Common myeloid progenitor, CD34-positive (primary cell): Measurements from ENCODE around the gene EPS8L1.

ENCODE experiments used
- CTCF ChIA-PET: fragments of 350-600 bp; sonication (Branson Sonifier 250); formaldehyde crosslinking; loops from one replicate; lab custom pipeline; 2021; ENCODE audit warnings: antibody characterized with exemption; lab: Charles Lee
- POLR2A ChIA-PET: fragments of 350-600 bp; sonication (Branson Sonifier 250); formaldehyde crosslinking; loops from one replicate; lab custom pipeline; 2021; ENCODE audit warnings: antibody characterized with exemption; lab: Charles Lee
- DNase-seq, 3 donors: peaks; one replicate each; pipeline versions ENCODE4 v3.0.0 to v3.0.0-alpha.2; 2013
- H3K27ac ChIP-seq, 2 experiments: 1 replicate in 1 of 2; 2 replicates in 1 of 2; pipeline ENCODE4 v1.7.0; 2013; ENCODE audit warnings: inconsistent platforms in 2 of 2, low read length in 2 of 2, mild to moderate bottlenecking in 2 of 2, low read depth in 1 of 2, moderate library complexity in 1 of 2; ENCODE audit not compliant: severe bottlenecking in 2 of 2, insufficient read depth in 1 of 2, poor library complexity in 1 of 2
- H3K27me3 ChIP-seq, 5 experiments: replicated peaks in 2 of 5; 1 replicate in 3 of 5; 2 replicates in 2 of 5; pipeline versions ENCODE4 v1.6.1 to v1.7.0; 2013; ENCODE audit warnings: low read length in 4 of 5, mild to moderate bottlenecking in 2 of 5, moderate library complexity in 2 of 5, inconsistent platforms in 1 of 5; ENCODE audit not compliant: insufficient read depth in 5 of 5, control insufficient read depth in 4 of 5
- H3K36me3 ChIP-seq, 4 experiments: 1 replicate in 2 of 4; 2 replicates in 2 of 4; pipeline versions ENCODE4 v1.6.1 to v1.7.0; 2013; ENCODE audit warnings: low read length in 3 of 4, control low read depth in 1 of 4, mild to moderate bottlenecking in 1 of 4; ENCODE audit not compliant: control insufficient read depth in 4 of 4, insufficient read depth in 4 of 4
- H3K4me1 ChIP-seq, 4 experiments: 1 replicate in 3 of 4; 2 replicates in 1 of 4; pipeline versions ENCODE4 v1.6.1 to v1.7.1; 2013; ENCODE audit warnings: low read length in 3 of 4, mild to moderate bottlenecking in 3 of 4, control low read depth in 1 of 4, inconsistent platforms in 1 of 4, moderate library complexity in 1 of 4; ENCODE audit not compliant: control insufficient read depth in 4 of 4, insufficient read depth in 4 of 4; ENCODE audit errors: control extremely low read depth in 1 of 4
- H3K4me3 ChIP-seq, 7 experiments: 1 replicate in 4 of 7; 2 replicates in 3 of 7; pipeline versions ENCODE4 v1.5.1 to v1.7.0; 2013; ENCODE audit warnings: mild to moderate bottlenecking in 7 of 7, low read length in 6 of 7, moderate library complexity in 6 of 7, inconsistent platforms in 2 of 7, low read depth in 2 of 7, control low read depth in 1 of 7; ENCODE audit not compliant: insufficient read depth in 4 of 7, control insufficient read depth in 1 of 7; ENCODE audit errors: extremely low read depth in 1 of 7
- H3K9me3 ChIP-seq, 5 experiments: 1 replicate in 4 of 5; 2 replicates in 1 of 5; pipeline versions ENCODE4 v1.6.1 to v1.7.1; 2013; ENCODE audit warnings: low read length in 4 of 5, mild to moderate bottlenecking in 2 of 5, inconsistent platforms in 1 of 5, low read depth in 1 of 5, moderate library complexity in 1 of 5; ENCODE audit not compliant: control insufficient read depth in 4 of 5, insufficient read depth in 2 of 5; ENCODE audit errors: control extremely low read depth in 1 of 5
- WGBS: methylation state at CpG from one replicate; pipeline ENCODE4 v1.1.5; 2013; ENCODE audit not compliant: insufficient coverage; 5-methylcytosine and 5-hydroxymethylcytosine counted together

The EPS8L1 gene

GRCh38 chr19:55134736-55135135 is 59.1 kb downstream of the EPS8L1 start:
- Histone ChIP-seq H3K36me3 (no peaks in the 10 kb centered on the region), H3K27ac (no peak overlapping the region), H3K9me3 (no peaks in the 10 kb centered on the region), H3K27me3 (peaks cover 0 to 4% (median 0%) of the 10 kb centered on the region in 5 experiments), H3K4me3 (no peak overlapping the region), H3K4me1 (peaks cover 0 to 7% (median 3%) of the 10 kb centered on the region in 4 experiments)
- POLR2A ChIA-PET, result no interaction called here
- no peak for DNase-seq
- WGBS, result no CpG with 5 or more reads among the region's 3 CpGs
- CTCF ChIA-PET, result interaction anchor here (0.9 to 2.1 kb wide), 4 partner anchors 223 to 283 kb away, joined by 3 to 8 read pairs (median 3); no protein-coding TSS in a partner anchor

- ChIA-PET CTCF (interaction anchor here (0.8 to 2.1 kb wide), 5 partner anchors 24 to 365 kb away, joined by 3 to 8 read pairs (median 4); no protein-coding TSS in a partner anchor), POLR2A (interaction anchor here (0.6 kb wide), 1 partner anchor 13 kb away, joined by 3 read pairs; no protein-coding TSS in a partner anchor)
- WGBS, result 92% methylated on average over 17 of the region's 17 CpGs
- H3K27ac ChIP-seq, result no peak overlapping the region
- H3K27me3 ChIP-seq, result peaks cover 0 to 10% (median 0%) of the 10 kb centered on the region in 5 experiments
- no peak for DNase-seq
- H3K9me3 ChIP-seq, result no peaks in the 10 kb centered on the region
- H3K4me1 ChIP-seq, result peaks cover 0 to 9% (median 8%) of the 10 kb centered on the region in 4 experiments
- no peaks in the 10 kb centered on the region for H3K36me3 ChIP-seq
- H3K4me3 ChIP-seq, result no peak overlapping the region
Observed at GRCh38 chr19:55136399-55137102, 60.9 kb downstream of the EPS8L1 start.
